Cardiac muscle cell (in vitro differentiated cells and primary cell): Measurements from ENCODE around the gene TFRC. TPM values are rescaled to one million over a fixed set of nuclear protein-coding genes. Genes with fewer than 3 reads are reported as not detected.

Experiments
- DNase-seq, 2 donors: peaks; one replicate each; pipeline versions ENCODE4 v3.0.0 to v3.0.0-alpha.2; 2010 to 2017; ENCODE audit warnings: low read depth in 1 of 2, low spot score in 1 of 2
- H3K27ac ChIP-seq: fragments of 200-600 bp; sonication (generic); 2 replicates; pipeline ENCODE4 v1.5.1; 2016
- H3K27me3 ChIP-seq: fragments of 200-600 bp; sonication (generic); 2 replicates; pipeline ENCODE4 v1.6.0; 2016; ENCODE audit warnings: control low read depth
- H3K36me3 ChIP-seq: fragments of 200-600 bp; sonication (generic); 2 replicates; pipeline ENCODE4 v1.5.1; 2016; ENCODE audit warnings: control low read depth
- H3K4me1 ChIP-seq: fragments of 200-600 bp; sonication (generic); 2 replicates; pipeline ENCODE4 v1.8.1; 2017; ENCODE audit warnings: low read depth, mild to moderate bottlenecking, mixed run types
- H3K4me3 ChIP-seq: fragments of 200-600 bp; sonication (generic); 2 replicates; pipeline ENCODE4 v1.5.1; 2016; ENCODE audit warnings: mild to moderate bottlenecking
- H3K9me3 ChIP-seq: fragments of 200-600 bp; sonication (generic); 2 replicates; pipeline ENCODE4 v1.5.1; 2017; ENCODE audit warnings: low read depth, mild to moderate bottlenecking, control low read depth
- polyA plus RNA-seq: library from polyadenylated mRNA; unstranded; fragments of >200 nt; fragmentation: Nextera tagmentation; extraction: Ambion mirVana; gene quantifications from 2 replicates; pipeline ENCODE4 v1.2.1, GENCODE V29; 2016
- total RNA-seq: library from RNA; depleted of rRNA; stranded (reverse); fragments of >200 nt; gene quantifications from 2 replicates; pipeline ENCODE4 v1.2.3, GENCODE V29; 2016
- TF ChIP-seq, protein P1 (sequence below): IDR thresholded peaks from 2 replicates; pipeline ENCODE4 v1.5.1; 2012; ENCODE audit warnings: low read depth, mild to moderate bottlenecking, low read length

The TFRC gene
- total and polyA plus RNA-seq, 2 experiments from 2014 or later: 19.6 to 81.1 TPM

DNA sequence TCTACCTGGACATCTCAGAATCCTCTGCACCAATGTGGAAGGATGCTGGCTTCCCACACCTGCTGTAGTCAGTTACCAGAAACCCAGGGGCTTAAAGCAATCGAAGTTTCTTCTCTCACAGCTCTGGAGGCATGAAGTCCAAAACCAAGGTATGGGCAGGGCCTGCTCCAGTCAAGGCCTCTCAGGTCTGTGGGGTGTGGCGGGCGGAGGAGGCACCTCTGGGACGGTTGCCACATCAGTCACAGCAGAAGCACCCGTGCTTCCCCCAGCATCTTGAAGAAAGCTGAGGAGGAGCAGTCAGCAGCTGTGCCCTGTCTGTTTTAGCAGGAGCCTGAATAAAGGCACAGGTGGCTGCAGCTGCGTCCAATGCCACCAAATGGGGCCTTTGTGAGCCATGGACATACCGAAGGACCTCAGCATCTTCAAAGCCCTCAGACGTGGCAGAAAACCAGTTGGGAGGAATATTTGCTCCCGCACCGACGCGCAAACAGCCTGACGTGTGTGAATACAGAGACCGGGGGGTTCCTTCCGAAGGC is 68.9 kb downstream of the TFRC start:
- no peaks in the 10 kb centered on the region for H3K36me3 ChIP-seq
- peaks cover 2% of the 10 kb centered on the region for H3K27me3 ChIP-seq
- no peaks in the 10 kb centered on the region for H3K4me1 ChIP-seq
- TF ChIP-seq, protein P1, sequence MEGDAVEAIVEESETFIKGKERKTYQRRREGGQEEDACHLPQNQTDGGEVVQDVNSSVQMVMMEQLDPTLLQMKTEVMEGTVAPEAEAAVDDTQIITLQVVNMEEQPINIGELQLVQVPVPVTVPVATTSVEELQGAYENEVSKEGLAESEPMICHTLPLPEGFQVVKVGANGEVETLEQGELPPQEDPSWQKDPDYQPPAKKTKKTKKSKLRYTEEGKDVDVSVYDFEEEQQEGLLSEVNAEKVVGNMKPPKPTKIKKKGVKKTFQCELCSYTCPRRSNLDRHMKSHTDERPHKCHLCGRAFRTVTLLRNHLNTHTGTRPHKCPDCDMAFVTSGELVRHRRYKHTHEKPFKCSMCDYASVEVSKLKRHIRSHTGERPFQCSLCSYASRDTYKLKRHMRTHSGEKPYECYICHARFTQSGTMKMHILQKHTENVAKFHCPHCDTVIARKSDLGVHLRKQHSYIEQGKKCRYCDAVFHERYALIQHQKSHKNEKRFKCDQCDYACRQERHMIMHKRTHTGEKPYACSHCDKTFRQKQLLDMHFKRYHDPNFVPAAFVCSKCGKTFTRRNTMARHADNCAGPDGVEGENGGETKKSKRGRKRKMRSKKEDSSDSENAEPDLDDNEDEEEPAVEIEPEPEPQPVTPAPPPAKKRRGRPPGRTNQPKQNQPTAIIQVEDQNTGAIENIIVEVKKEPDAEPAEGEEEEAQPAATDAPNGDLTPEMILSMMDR: no peak
- no peaks in the 10 kb centered on the region for H3K9me3 ChIP-seq
- H3K27ac ChIP-seq: no peak overlapping the region
- DNase-seq: no peak
- no peak overlapping the region for H3K4me3 ChIP-seq

DNA sequence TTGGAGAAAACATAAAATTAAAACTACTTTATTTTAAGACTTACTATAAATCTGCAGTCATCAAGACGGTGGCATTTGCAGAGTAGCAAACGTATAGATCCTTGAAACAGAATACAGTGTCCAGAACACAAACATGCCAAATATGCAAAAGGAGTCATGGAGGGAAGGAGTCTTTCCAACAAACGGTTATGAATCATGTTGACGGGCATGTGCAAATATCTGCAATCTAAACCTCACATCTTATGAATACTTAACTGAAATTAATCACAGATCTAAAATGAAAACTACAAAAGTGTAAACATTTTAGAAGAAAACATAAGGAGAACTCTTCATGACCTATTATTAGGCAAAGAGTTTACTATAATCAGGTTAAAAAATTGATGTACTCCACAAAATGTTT is 69.4 kb downstream of the TFRC start:
- peaks cover 2% of the 10 kb centered on the region for H3K27me3 ChIP-seq
- H3K4me3 ChIP-seq: no peak overlapping the region
- H3K36me3 ChIP-seq: no peaks in the 10 kb centered on the region
- DNase-seq: peak in 1 of 2 donors; percentile 11
- TF ChIP-seq, protein P1: no peak
- no peaks in the 10 kb centered on the region for H3K9me3 ChIP-seq
- H3K27ac ChIP-seq: no peak overlapping the region
- no peaks in the 10 kb centered on the region for H3K4me1 ChIP-seq

- H3K4me1 ChIP-seq: no peaks in the 10 kb centered on the region
- no peaks in the 10 kb centered on the region for H3K36me3 ChIP-seq
- H3K4me3 ChIP-seq: no peak overlapping the region
- no peak overlapping the region for H3K27ac ChIP-seq
- H3K27me3 ChIP-seq: peaks cover 2% of the 10 kb centered on the region
- H3K9me3 ChIP-seq: no peaks in the 10 kb centered on the region
- TF ChIP-seq, protein P1: no peak
- DNase-seq: no peak
These were observed 72.4 kb downstream of the TFRC start for GRCh38 chr3:196009456-196009855.

DNA sequence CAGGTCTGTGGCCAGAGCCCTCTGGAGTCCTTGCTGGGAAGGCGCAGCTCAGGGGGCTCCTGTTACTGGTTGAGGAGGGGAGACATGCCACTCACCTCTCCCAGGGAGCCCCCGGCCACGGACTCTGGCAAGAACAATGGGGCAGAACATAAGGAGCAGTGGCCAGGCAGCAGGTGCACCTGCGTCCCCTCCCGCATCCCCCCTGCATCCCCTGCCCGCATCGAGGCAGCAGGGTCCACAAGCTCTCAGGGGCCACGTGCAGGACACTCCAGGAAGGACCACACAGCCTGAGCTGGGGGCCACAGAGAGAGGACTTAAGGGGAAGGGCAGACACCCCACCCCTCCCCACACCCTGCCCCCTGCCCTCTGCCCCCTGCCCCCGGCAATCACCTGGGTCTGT is 73.0 kb downstream of the TFRC start:
- DNase-seq: no peak
- H3K27ac ChIP-seq: no peak overlapping the region
- no peaks in the 10 kb centered on the region for H3K4me1 ChIP-seq
- no peak overlapping the region for H3K4me3 ChIP-seq
- TF ChIP-seq, protein P1: no peak
- H3K27me3 ChIP-seq: peaks cover 2% of the 10 kb centered on the region
- no peaks in the 10 kb centered on the region for H3K9me3 ChIP-seq
- H3K36me3 ChIP-seq: no peaks in the 10 kb centered on the region

GRCh38 chr3:196008387-196008786 is 73.5 kb downstream of the TFRC start:
- Histone ChIP-seq H3K4me1 (no peaks in the 10 kb centered on the region), H3K4me3 (no peak overlapping the region), H3K27me3 (peaks cover 2% of the 10 kb centered on the region), H3K27ac (no peak overlapping the region), H3K36me3 (no peaks in the 10 kb centered on the region), H3K9me3 (no peaks in the 10 kb centered on the region)
- no peak for DNase-seq
- TF ChIP-seq, protein P1: no peak
